H9 (cell line): ENCODE results near the gene CCL16. TPM values are rescaled to one million over a fixed set of nuclear protein-coding genes. Genes with fewer than 3 reads are reported as not detected.

Source experiments
- DNase-seq: peaks from one replicate; pipeline ENCODE4 v3.0.0-alpha.2; 2017
- H2AFZ ChIP-seq: one replicate; pipeline ENCODE4 v1.6.1; 2013; ENCODE audit warnings: mild to moderate bottlenecking, low read length, control low read depth, moderate library complexity
- H2AK5ac ChIP-seq: 2 replicates; pipeline ENCODE4 v1.6.1; 2013; ENCODE audit warnings: low read length, control low read depth, mixed read lengths; ENCODE audit not compliant: insufficient read length
- H2BK120ac ChIP-seq: one replicate; pipeline ENCODE4 v1.6.1; 2013; ENCODE audit warnings: low read depth, mild to moderate bottlenecking, low read length, control low read depth, inconsistent platforms; ENCODE audit not compliant: poor library complexity, severe bottlenecking
- H2BK12ac ChIP-seq: 2 replicates; pipeline ENCODE4 v1.6.1; 2013; ENCODE audit warnings: low read length, control low read depth, mixed read lengths, low read depth; ENCODE audit not compliant: insufficient read length
- H2BK15ac ChIP-seq: 2 replicates; pipeline ENCODE4 v1.6.1; 2013; ENCODE audit warnings: low read depth, low read length, control low read depth
- H2BK20ac ChIP-seq: one replicate; pipeline ENCODE4 v1.6.1; 2013; ENCODE audit warnings: low read depth, mild to moderate bottlenecking, low read length, control low read depth, inconsistent platforms; ENCODE audit not compliant: poor library complexity, severe bottlenecking
- H2BK5ac ChIP-seq: 2 replicates; pipeline ENCODE4 v1.6.1; 2013; ENCODE audit warnings: low read length, control low read depth, mixed read lengths; ENCODE audit not compliant: insufficient read length
- H3K14ac ChIP-seq: 2 replicates; pipeline ENCODE4 v1.6.1; 2013; ENCODE audit warnings: low read length, control low read depth; ENCODE audit not compliant: insufficient read depth
- H3K18ac ChIP-seq: 2 replicates; pipeline ENCODE4 v1.6.1; 2013; ENCODE audit warnings: low read depth, mild to moderate bottlenecking, mixed read lengths, low read length, control low read depth; ENCODE audit not compliant: insufficient read length
- H3K23ac ChIP-seq: 2 replicates; pipeline ENCODE4 v1.6.1; 2013; ENCODE audit warnings: low read length, control low read depth, mixed read lengths, low read depth; ENCODE audit not compliant: insufficient read length
- H3K23me2 ChIP-seq: 2 replicates; pipeline ENCODE4 v1.6.1; 2013; ENCODE audit warnings: low read depth, mild to moderate bottlenecking, mixed read lengths, low read length, control low read depth; ENCODE audit not compliant: insufficient read length, poor library complexity, severe bottlenecking
- H3K27ac ChIP-seq: 2 replicates; pipeline ENCODE4 v1.5.1; 2013; ENCODE audit warnings: low read length, control low read depth, mixed read lengths, low read depth; ENCODE audit not compliant: insufficient read length
- H3K27me3 ChIP-seq: 2 replicates; pipeline ENCODE4 v1.6.1; 2013; ENCODE audit warnings: low read length, control low read depth, inconsistent platforms; ENCODE audit not compliant: insufficient read depth
- H3K4ac ChIP-seq: 2 replicates; pipeline ENCODE4 v1.6.1; 2013; ENCODE audit warnings: low read depth, mild to moderate bottlenecking, control low read depth, inconsistent platforms, low read length, moderate library complexity
- H3K4me1 ChIP-seq: 2 replicates; pipeline ENCODE4 v1.6.1; 2013; ENCODE audit warnings: low read length, control low read depth, inconsistent platforms; ENCODE audit not compliant: insufficient read depth
- H3K4me2 ChIP-seq: 2 replicates; pipeline ENCODE4 v1.6.1; 2013; ENCODE audit warnings: low read length, control low read depth, mixed read lengths; ENCODE audit not compliant: insufficient read length, insufficient read depth
- H3K56ac ChIP-seq: 2 replicates; pipeline ENCODE4 v1.6.1; 2013; ENCODE audit warnings: low read depth, mild to moderate bottlenecking, mixed read lengths, low read length, control low read depth; ENCODE audit not compliant: insufficient read length
- H3K79me1 ChIP-seq: 2 replicates; pipeline ENCODE4 v1.6.1; 2013; ENCODE audit warnings: low read depth, mild to moderate bottlenecking, moderate library complexity, low read length, control low read depth, inconsistent platforms; ENCODE audit not compliant: insufficient read depth, poor library complexity, severe bottlenecking
- H3K79me2 ChIP-seq: 2 replicates; pipeline ENCODE4 v1.6.1; 2013; ENCODE audit warnings: low read length, control low read depth, inconsistent platforms; ENCODE audit not compliant: insufficient read depth
- H3K9ac ChIP-seq: 2 replicates; pipeline ENCODE4 v1.6.1; 2013; ENCODE audit warnings: low read length, control low read depth, mixed read lengths; ENCODE audit not compliant: insufficient read length; ENCODE audit errors: extremely low read depth
- H3K9me3 ChIP-seq: one replicate; pipeline ENCODE4 v1.6.1; 2013; ENCODE audit warnings: low read depth, low read length, inconsistent platforms; ENCODE audit not compliant: control insufficient read depth
- H3T11ph ChIP-seq: one replicate; pipeline ENCODE4 v1.6.1; 2013; ENCODE audit warnings: mild to moderate bottlenecking, low read length, control low read depth, inconsistent platforms
- H4K20me1 ChIP-seq: one replicate; pipeline ENCODE4 v1.6.1; 2013; ENCODE audit not compliant: control insufficient read depth, insufficient read length, insufficient read depth
- H4K5ac ChIP-seq: 2 replicates; pipeline ENCODE4 v1.6.1; 2013; ENCODE audit warnings: low read depth, mild to moderate bottlenecking, mixed read lengths, low read length, control low read depth; ENCODE audit not compliant: insufficient read length
- H4K8ac ChIP-seq: replicated peaks from 2 replicates; pipeline ENCODE4 v1.6.1; 2013; ENCODE audit warnings: low read length, control low read depth, mixed read lengths, low read depth; ENCODE audit not compliant: insufficient read length
- H4K91ac ChIP-seq: 2 replicates; pipeline ENCODE4 v1.6.1; 2013; ENCODE audit warnings: low read depth, mild to moderate bottlenecking, moderate library complexity, mixed read lengths, low read length, control low read depth; ENCODE audit not compliant: insufficient read length
- H3K27ac Mint-ChIP-seq, 3 experiments: 2 replicates in 2 of 3; 3 replicates in 1 of 3; pipeline ENCODE4 v1.8.0; 2020 to 2021; ENCODE audit warnings: mixed read lengths in 3 of 3, mild to moderate bottlenecking in 1 of 3, moderate library complexity in 1 of 3
- H3K27me3 Mint-ChIP-seq: 2 replicates; pipeline ENCODE4 v1.8.0; 2021; ENCODE audit warnings: low read depth, mild to moderate bottlenecking, moderate library complexity, mixed read lengths
- H3K36me3 Mint-ChIP-seq, 3 experiments: 2 replicates in 2 of 3; 3 replicates in 1 of 3; pipeline ENCODE4 v1.8.0; 2020 to 2021; ENCODE audit warnings: low read depth in 3 of 3, mixed read lengths in 3 of 3; ENCODE audit not compliant: insufficient read depth in 1 of 3
- H3K4me1 Mint-ChIP-seq, 2 experiments: 2 replicates each; pipeline ENCODE4 v1.8.0; 2020; ENCODE audit warnings: mixed read lengths in 2 of 2
- H3K4me3 Mint-ChIP-seq, 2 experiments: 2 replicates in 1 of 2; 3 replicates in 1 of 2; pipeline ENCODE4 v1.8.0; 2020 to 2021; ENCODE audit warnings: mild to moderate bottlenecking in 2 of 2, mixed read lengths in 2 of 2, moderate library complexity in 1 of 2
- H3K9me3 Mint-ChIP-seq, 2 experiments: 2 replicates in 1 of 2; 3 replicates in 1 of 2; pipeline ENCODE4 v1.8.0; 2020; ENCODE audit warnings: mild to moderate bottlenecking in 2 of 2, mixed read lengths in 2 of 2, moderate library complexity in 1 of 2
- WGBS: extraction: QIAGEN DNeasy Blood & Tissue Kit; methylation state at CpG from one replicate; pipeline ENCODE4 v1.1.7; 2013; ENCODE audit warnings: missing lambda C conversion rate, low lambda C conversion rate, mixed read lengths; ENCODE audit not compliant: insufficient read length; ENCODE audit errors: extremely low coverage; 5-methylcytosine and 5-hydroxymethylcytosine counted together
- total RNA-seq: library from RNA; stranded (reverse); gene quantifications from 2 replicates; pipeline ENCODE4 v1.2.1, GENCODE V29; 2021
- TF ChIP-seq, protein P1 (sequence below): fragments of 200-600 bp; sonication (generic); conservative IDR thresholded peaks from 3 replicates; pipeline ENCODE4 v1.8.0; 2021; ENCODE audit warnings: antibody characterized with exemption, mild to moderate bottlenecking

Gene CCL16
- total RNA-seq, 1 experiment from 2014 or later: not detected

DNA sequence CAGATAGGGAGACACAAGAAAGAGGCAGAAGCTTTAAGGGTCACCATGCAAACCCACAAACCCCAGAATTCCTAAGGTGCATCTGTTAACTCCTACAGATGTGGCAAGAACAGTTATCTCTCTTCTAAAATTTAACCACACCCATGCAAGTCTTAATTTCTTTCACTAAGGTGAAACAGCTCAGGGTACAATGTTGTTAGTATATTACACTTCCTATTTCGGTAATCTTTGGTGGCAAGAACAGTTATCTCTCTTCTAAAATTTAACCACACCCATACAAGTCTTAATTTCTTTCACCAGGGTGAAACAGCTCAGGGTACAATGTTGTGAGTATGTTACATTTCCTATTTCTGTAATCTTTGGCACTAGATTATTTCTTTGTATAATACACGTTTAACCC is 29.9 kb upstream of the CCL16 start:
- H3K23me2 ChIP-seq: no peaks in the 10 kb centered on the region
- no peaks in the 10 kb centered on the region for H3K9me3 ChIP-seq
- H3K27me3 ChIP-seq: no peaks in the 10 kb centered on the region
- Mint-ChIP-seq H3K9me3 (peaks cover 48 to 55% of the 10 kb centered on the region in 2 experiments), H3K36me3 (peaks cover 0 to 6% (median 5%) of the 10 kb centered on the region in 3 experiments; a peak in 6 of 7 replicates), H3K27me3 (peaks cover 16% of the 10 kb centered on the region), H3K4me3 (no peak overlapping the region), H3K4me1 (no peaks in the 10 kb centered on the region), H3K27ac (no peak overlapping the region)
- no peak overlapping the region for H4K91ac ChIP-seq
- no peak overlapping the region for H3K4me2 ChIP-seq
- H3K4ac ChIP-seq: no peak overlapping the region
- H3K79me2 ChIP-seq: no peaks in the 10 kb centered on the region
- H3K27ac ChIP-seq: no peak overlapping the region
- no peak overlapping the region for H3K23ac ChIP-seq
- no peaks in the 10 kb centered on the region for H4K20me1 ChIP-seq
- H2BK120ac ChIP-seq: no peak overlapping the region
- no peak for DNase-seq
- TF ChIP-seq, protein P1, sequence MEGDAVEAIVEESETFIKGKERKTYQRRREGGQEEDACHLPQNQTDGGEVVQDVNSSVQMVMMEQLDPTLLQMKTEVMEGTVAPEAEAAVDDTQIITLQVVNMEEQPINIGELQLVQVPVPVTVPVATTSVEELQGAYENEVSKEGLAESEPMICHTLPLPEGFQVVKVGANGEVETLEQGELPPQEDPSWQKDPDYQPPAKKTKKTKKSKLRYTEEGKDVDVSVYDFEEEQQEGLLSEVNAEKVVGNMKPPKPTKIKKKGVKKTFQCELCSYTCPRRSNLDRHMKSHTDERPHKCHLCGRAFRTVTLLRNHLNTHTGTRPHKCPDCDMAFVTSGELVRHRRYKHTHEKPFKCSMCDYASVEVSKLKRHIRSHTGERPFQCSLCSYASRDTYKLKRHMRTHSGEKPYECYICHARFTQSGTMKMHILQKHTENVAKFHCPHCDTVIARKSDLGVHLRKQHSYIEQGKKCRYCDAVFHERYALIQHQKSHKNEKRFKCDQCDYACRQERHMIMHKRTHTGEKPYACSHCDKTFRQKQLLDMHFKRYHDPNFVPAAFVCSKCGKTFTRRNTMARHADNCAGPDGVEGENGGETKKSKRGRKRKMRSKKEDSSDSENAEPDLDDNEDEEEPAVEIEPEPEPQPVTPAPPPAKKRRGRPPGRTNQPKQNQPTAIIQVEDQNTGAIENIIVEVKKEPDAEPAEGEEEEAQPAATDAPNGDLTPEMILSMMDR: no peak
- H2BK20ac ChIP-seq: no peak overlapping the region
- no CpG with 5 or more reads among the region's 2 CpGs for WGBS
- no peak overlapping the region for H2BK15ac ChIP-seq
- H4K8ac ChIP-seq: no peak overlapping the region
- H2BK12ac ChIP-seq: no peak overlapping the region
- H4K5ac ChIP-seq: no peak overlapping the region
- no peak overlapping the region for H2AK5ac ChIP-seq
- H3K14ac ChIP-seq: no peak overlapping the region
- no peak overlapping the region for H2AFZ ChIP-seq
- no peaks in the 10 kb centered on the region for H3K4me1 ChIP-seq
- H3K79me1 ChIP-seq: no peaks in the 10 kb centered on the region
- H3K9ac ChIP-seq: no peak overlapping the region
- H2BK5ac ChIP-seq: no peak overlapping the region
- no peak overlapping the region for H3K56ac ChIP-seq
- H3K18ac ChIP-seq: no peak overlapping the region
- H3T11ph ChIP-seq: no peak overlapping the region
